Natural killer cell (primary cell): ENCODE data around the gene RASSF4. TPM values are rescaled to one million over a fixed set of nuclear protein-coding genes. Genes with fewer than 3 reads are reported as not detected.

Experiments used
- ATAC-seq, 3 donors: fragments of 150-1000 bp in 2 of 3; fragments of 200-7000 bp in 1 of 3; cut with Tn5 transposase; 1 replicate in 1 of 3; 2 replicates in 2 of 3; pipeline ENCODE4 v1.10.0; 2021; ENCODE audit warnings: mild to moderate bottlenecking in 2 of 3, moderate library complexity in 2 of 3
- DNase-seq, 2 donors: peaks; one replicate each; pipeline versions ENCODE4 v3.0.0 to v3.0.0-alpha.2; 2013 to 2021; ENCODE audit warnings: mixed read lengths in 1 of 2
- H3K27ac ChIP-seq: one replicate; pipeline ENCODE4 v1.5.1; 2013; ENCODE audit warnings: mild to moderate bottlenecking, low read length
- H3K27me3 ChIP-seq: one replicate; pipeline ENCODE4 v1.6.1; 2013; ENCODE audit warnings: low read length; ENCODE audit not compliant: control insufficient read depth, insufficient read depth
- H3K36me3 ChIP-seq: one replicate; pipeline ENCODE4 v1.6.1; 2013; ENCODE audit warnings: low read length; ENCODE audit not compliant: control insufficient read depth, insufficient read depth
- H3K4me1 ChIP-seq: one replicate; pipeline ENCODE4 v1.6.1; 2013; ENCODE audit warnings: low read length; ENCODE audit not compliant: control insufficient read depth, insufficient read depth
- H3K4me3 ChIP-seq: one replicate; pipeline ENCODE4 v1.5.1; 2013; ENCODE audit warnings: low read length
- H3K9me3 ChIP-seq: one replicate; pipeline ENCODE4 v1.6.1; 2013; ENCODE audit warnings: low read length; ENCODE audit not compliant: control insufficient read depth, insufficient read depth
- H3K27ac Mint-ChIP-seq, 2 donors: one replicate each; pipeline ENCODE4 v1.8.0; 2022; ENCODE audit warnings: mild to moderate bottlenecking in 2 of 2, mixed read lengths in 2 of 2, moderate library complexity in 1 of 2
- H3K27me3 Mint-ChIP-seq, 2 donors: one replicate each; pipeline ENCODE4 v1.8.0; 2022; ENCODE audit warnings: low read depth in 2 of 2, mixed read lengths in 2 of 2
- H3K36me3 Mint-ChIP-seq: one replicate; pipeline ENCODE4 v1.8.0; 2022; ENCODE audit warnings: mixed read lengths
- H3K4me1 Mint-ChIP-seq, 2 donors: one replicate each; pipeline ENCODE4 v1.8.0; 2022; ENCODE audit warnings: mixed read lengths in 2 of 2
- H3K4me3 Mint-ChIP-seq: one replicate; pipeline ENCODE4 v1.8.0; 2022; ENCODE audit warnings: mild to moderate bottlenecking, moderate library complexity, mixed read lengths
- H3K9me3 Mint-ChIP-seq, 2 donors: one replicate each; pipeline ENCODE4 v1.8.0; 2022; ENCODE audit warnings: mixed read lengths in 2 of 2
- whole genome bisulfite sequencing: methylation state at CpG from one replicate; pipeline ENCODE4 v1.1.7; 2013; ENCODE audit warnings: missing lambda C conversion rate; ENCODE audit not compliant: insufficient coverage; 5-methylcytosine and 5-hydroxymethylcytosine counted together
- intact Hi-C: fragments of 100-400 bp; cut with micrococcal nuclease; formaldehyde crosslinking; loops from one replicate; pipeline ENCODE4 v1.14.2; 2022
- total RNA-seq, 4 donors: library from RNA; stranded (reverse); fragments of 120-200 nt in 1 of 4; gene quantifications; one replicate each; pipeline versions ENCODE4 v1.2.3 to v1.2.4, GENCODE V29; 2013 to 2022
- TF ChIP-seq, protein P1 (sequence below): fragments of 200-600 bp; IDR thresholded peaks from one replicate; pipeline ENCODE4 v1.8.0; 2022; ENCODE audit warnings: antibody characterized with exemption

RASSF4 gene
- total RNA-seq, 3 donors from 2014 or later (not counting 1 experiment from before 2014, with no cell fraction given) = 99.8 to 116 (median 104) TPM

DNA sequence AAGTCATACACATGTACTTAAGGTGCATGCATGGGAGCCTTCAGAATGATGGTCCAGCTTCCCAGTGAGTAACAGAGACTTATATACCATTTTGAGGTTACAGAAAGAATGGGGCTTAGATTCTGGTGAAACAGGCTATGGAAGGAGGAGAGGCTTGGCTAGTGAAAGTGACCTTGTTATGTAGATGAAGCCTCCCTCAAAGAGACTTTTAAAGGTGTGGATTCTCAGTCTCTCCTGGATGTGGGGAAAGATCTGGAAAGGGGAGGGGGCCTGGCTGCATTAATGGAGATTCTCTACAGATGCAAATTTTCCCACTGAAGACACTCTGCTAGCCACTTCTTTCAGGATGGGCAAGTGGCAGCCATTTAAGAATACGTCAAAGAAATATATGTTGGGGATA lies 5.5 kb downstream of the RASSF4 start:
- peaks cover 85 to 98% of the 10 kb centered on the region in 2 donors for H3K4me1 Mint-ChIP-seq
- 80% methylated on average over 1 of the region's 1 CpG for WGBS
- peak overlapping the region; percentile 48 for H3K4me3 Mint-ChIP-seq
- H3K36me3 Mint-ChIP-seq = no peaks in the 10 kb centered on the region
- Histone ChIP-seq H3K9me3 (no peaks in the 10 kb centered on the region), H3K27ac (no peak overlapping the region), H3K4me1 (peaks cover 87% of the 10 kb centered on the region), H3K36me3 (no peaks in the 10 kb centered on the region), H3K4me3 (no peak overlapping the region), H3K27me3 (no peaks in the 10 kb centered on the region)
- no peak for DNase-seq
- H3K27me3 Mint-ChIP-seq = no peaks in the 10 kb centered on the region
- ATAC-seq = no peak
- H3K27ac Mint-ChIP-seq = peak overlapping the region; percentile 75 to 92
- TF ChIP-seq, protein P1, sequence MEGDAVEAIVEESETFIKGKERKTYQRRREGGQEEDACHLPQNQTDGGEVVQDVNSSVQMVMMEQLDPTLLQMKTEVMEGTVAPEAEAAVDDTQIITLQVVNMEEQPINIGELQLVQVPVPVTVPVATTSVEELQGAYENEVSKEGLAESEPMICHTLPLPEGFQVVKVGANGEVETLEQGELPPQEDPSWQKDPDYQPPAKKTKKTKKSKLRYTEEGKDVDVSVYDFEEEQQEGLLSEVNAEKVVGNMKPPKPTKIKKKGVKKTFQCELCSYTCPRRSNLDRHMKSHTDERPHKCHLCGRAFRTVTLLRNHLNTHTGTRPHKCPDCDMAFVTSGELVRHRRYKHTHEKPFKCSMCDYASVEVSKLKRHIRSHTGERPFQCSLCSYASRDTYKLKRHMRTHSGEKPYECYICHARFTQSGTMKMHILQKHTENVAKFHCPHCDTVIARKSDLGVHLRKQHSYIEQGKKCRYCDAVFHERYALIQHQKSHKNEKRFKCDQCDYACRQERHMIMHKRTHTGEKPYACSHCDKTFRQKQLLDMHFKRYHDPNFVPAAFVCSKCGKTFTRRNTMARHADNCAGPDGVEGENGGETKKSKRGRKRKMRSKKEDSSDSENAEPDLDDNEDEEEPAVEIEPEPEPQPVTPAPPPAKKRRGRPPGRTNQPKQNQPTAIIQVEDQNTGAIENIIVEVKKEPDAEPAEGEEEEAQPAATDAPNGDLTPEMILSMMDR = no peak
- intact Hi-C loops = no loop called here
- H3K9me3 Mint-ChIP-seq = no peaks in the 10 kb centered on the region

DNA sequence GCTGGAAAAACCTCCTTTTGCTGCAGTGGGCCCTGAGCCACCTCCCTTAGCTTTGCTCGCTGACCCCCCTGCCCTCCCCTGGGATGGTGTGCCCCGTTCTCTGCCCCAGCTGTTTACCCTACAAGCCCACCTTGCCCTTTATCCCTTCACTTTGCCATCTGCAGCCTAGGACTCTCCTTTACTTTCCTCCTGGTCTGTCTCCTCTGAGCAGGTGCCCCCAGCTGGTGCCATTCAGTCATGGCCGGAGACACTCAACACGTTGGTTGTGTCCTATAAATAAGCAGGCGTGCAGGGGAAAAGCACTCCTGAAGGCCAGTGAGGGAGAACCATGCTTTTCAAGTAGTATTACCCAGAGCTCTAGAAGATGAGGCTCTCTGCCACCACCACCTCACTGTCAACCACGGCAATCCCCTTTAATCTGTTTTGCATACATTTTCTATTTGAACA lies 6.1 kb downstream of the RASSF4 start:
- no peak for ATAC-seq
- H3K27me3 ChIP-seq = no peaks in the 10 kb centered on the region
- H3K36me3 Mint-ChIP-seq = no peaks in the 10 kb centered on the region
- no peak overlapping the region for H3K4me3 ChIP-seq
- no peaks in the 10 kb centered on the region for H3K36me3 ChIP-seq
- peaks cover 87% of the 10 kb centered on the region for H3K4me1 ChIP-seq
- intact Hi-C loops = no loop called here
- no peak for DNase-seq
- peaks cover 81 to 98% of the 10 kb centered on the region in 2 donors for H3K4me1 Mint-ChIP-seq
- H3K9me3 Mint-ChIP-seq = no peaks in the 10 kb centered on the region
- H3K27me3 Mint-ChIP-seq = no peaks in the 10 kb centered on the region
- WGBS = 73% methylated on average over 6 of the region's 6 CpGs
- no peak overlapping the region for H3K27ac ChIP-seq
- TF ChIP-seq, protein P1 = no peak
- H3K4me3 Mint-ChIP-seq = peak overlapping the region; percentile 71
- no peaks in the 10 kb centered on the region for H3K9me3 ChIP-seq
- peak overlapping the region; percentile 75 to 92 for H3K27ac Mint-ChIP-seq

DNA sequence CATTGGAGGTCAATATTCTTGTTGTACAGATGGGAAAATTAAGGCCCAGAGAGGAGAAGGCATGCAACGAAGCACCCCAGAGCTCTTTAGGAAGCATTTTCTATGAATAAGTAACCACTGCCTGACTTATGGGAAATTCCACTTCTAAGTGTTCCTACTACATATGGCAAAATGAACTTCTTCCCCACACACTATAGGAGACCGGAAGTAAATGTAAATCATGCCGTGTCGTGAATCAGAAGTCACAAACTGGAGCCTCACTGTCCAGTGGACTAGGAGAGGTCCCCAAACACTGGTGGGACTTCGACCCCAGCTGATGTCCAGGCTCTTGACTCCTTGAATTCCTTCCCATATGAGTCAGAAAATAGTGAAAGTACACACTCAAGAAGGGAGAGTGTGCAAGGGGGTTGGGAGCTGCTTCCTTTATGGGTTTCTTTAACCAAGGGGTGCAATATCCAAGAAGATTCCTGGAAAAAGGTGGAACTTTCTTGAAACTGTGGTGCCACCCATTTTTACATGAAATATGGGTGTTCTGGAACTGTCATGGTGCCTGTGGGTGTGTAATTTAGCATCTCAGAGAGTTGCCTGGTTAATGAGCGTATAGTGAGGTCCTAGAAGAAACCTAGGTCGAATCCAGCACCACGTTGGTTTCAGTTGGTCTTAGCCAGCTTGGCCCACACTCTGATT lies 6.7 kb downstream of the RASSF4 start:
- Histone ChIP-seq H3K9me3 (no peaks in the 10 kb centered on the region), H3K27ac (peak overlapping the region; percentile 22), H3K4me3 (no peak overlapping the region), H3K36me3 (no peaks in the 10 kb centered on the region), H3K4me1 (peaks cover 88% of the 10 kb centered on the region), H3K27me3 (no peaks in the 10 kb centered on the region)
- H3K27me3 Mint-ChIP-seq = no peaks in the 10 kb centered on the region
- intact Hi-C loops = no loop called here
- no peaks in the 10 kb centered on the region for H3K36me3 Mint-ChIP-seq
- H3K9me3 Mint-ChIP-seq = no peaks in the 10 kb centered on the region
- peaks cover 81 to 97% of the 10 kb centered on the region in 2 donors for H3K4me1 Mint-ChIP-seq
- DNase-seq (no peak), ATAC-seq (no peak)
- peak overlapping the region; percentile 75 to 92 for H3K27ac Mint-ChIP-seq
- H3K4me3 Mint-ChIP-seq = peak overlapping the region; percentile 71
- TF ChIP-seq, protein P1 = no peak
- WGBS = 63% methylated on average over 8 of the region's 8 CpGs
